GM19238 (cell line): ENCODE data around the gene SLC35G3.
"Not testable (repeated sequence)": the region's sequence is repeated elsewhere in the genome, so short reads cannot be mapped to it uniquely, and the experiment has no call there.

Experiments
- DNase-seq: peaks from one replicate; pipeline ENCODE4 v3.0.0; 2011; ENCODE audit warnings: low spot score; ENCODE audit not compliant: insufficient read length

The SLC35G3 gene

DNA sequence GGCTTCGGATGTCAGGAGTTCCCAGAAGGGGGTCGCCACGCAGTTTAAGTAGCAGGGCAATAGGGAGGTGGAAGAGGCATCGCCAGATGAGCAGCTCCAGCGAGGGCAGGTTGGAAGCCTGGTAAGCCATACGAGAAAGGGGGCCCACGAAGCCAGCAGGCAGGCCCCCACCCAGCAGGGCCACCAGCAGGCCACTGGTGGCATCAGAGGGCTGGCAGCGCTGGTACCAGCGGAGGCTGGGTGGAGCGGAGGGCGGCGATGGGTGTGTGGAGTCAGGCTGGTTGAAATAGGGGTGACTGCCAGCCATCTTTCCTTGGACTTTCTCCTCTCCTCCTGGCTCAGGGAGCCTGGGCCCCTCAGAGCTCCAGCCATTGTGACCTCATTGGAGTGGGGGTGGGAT is at the start of gene SLC35G3:
TSS of gene SLC35G3 (minus strand) at position 393 of the 400 bp plus-strand sequence. CDS start at position 307, 86 bp downstream.
- DNase-seq, result not testable (repeated sequence)

DNA sequence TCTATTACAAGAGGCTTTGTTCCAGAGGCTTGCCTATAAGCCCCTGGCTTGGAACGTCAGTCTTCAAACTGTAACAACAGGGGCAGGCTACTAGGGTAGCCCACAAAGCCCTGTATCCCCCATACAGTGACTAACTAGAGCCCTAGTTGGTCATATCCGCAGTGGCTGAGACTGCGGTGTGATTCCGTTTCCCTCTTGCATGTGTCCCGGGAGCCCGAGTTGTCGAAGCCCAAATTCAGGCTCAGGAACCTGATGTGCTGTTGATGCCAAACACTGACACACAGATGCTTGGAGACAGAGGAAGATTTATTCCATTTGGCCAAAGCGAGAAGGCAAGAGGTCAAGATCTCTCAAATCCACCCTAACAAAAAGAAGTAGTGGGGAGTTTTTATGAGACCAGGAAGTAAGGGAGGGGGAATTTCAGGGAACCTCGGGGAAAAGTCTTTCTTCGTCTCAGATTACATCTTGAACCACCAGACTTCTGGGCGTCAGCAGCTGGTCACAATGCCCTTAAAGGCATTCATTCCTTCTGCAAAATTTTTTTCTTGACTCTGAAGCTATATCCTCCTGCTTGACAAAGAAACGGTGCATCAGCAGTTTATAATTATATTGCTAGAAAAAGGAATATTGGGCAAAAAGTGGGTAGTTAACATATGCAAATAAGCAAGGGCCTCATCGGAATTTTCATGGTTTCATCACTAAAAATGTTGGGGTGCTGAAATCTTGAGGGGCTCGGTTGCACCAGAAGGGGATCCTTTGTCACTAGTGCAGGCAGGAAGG is 49.6 kb upstream of the SLC35G3 start:
- no peak for DNase-seq

DNA sequence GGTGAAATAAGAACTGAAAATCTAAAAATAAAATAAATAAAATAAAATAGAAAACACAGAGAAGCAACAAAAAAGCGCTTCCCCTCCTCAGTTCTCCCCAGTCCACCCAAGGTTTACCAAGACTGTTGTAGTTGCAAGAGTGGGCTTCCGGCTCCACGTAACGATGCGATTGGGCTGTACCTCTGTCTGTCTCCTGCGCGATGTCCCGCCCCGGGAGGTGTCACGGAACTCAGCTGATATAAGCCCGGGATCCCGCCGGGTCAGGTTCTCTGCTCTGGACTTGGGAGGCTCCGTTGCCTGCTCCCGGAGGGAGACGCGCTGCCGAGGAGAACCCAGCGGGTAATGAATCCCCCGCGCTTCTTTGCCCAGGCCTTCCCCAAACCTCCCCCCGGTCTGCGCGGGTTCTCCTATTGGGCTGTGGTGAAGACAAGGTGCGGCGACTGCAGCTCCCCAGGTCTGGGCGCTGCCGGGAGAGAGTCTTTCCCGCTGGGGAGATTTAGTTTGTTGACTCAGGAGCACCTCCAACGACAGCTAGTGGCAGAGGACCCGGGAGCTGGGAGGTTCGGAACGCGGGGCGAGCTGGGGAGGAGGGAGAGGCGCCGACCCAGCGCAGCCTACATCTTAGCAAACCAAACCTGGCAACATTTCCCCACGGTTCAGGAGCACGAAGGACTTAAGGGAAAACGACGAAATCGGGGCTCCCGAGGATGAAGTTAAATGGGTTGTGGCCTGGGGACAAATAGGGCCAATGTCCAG is 48.8 kb upstream of the SLC35G3 start, which contains the start of gene SLFN5:
TSS of gene SLFN5 (plus strand) at position 268 of the 756 bp plus-strand sequence. CDS start 15,619 bp downstream, outside the sequence.
- DNase-seq, result peak; percentile 74

DNA sequence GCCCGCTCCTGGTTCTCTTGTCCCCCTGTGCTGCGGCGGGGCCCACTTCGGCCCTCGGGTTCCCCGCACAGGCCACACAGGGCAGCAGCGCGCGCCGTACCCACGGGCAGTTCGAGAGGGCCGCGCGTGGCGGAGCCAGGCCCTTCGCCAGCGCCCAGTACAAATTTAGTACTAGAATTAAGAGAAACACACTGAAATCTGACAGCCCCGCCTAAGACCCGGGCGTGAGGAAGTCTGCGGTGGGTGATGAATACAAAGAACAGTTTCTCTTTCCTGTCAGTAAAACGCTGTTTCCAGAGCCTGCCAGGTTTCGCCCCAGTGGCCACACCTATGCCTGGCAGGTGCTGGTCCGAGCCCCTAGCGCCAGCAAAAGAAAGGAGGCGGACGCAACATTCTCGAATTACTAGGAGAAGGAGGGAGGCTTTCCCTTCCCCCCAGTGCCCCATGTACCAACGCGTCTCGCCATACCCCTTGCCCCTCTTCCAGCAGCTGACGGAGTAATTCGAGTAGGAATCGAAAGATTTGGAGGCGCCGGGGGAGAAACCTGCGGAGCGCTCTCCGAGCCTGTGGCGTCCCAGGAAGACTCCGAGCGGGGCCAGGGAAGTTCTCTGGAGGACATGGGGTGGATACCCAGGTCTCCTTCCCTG is 48.1 kb upstream of the SLC35G3 start:
- DNase-seq, result peak; percentile 80

DNA sequence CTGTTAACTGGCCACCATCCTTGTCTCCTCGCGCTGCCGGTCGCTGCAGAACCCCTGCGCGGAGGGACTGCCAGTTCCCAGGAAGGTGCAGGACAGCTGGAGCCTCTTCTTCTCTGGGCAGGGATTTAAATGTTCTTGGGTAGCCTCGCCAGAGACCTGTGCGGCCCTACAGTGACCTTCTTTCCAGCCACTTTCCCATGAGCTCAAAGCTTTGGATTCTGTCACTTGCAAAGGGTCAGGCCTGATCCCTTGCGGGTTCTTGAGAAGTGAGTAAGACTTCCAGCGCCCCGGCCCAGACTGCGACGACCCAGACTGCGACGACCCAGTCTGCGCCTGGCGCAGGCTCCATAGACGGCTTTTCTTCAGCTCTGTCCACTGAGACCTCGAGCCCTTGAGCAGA is 47.3 kb upstream of the SLC35G3 start:
- no peak for DNase-seq

DNA sequence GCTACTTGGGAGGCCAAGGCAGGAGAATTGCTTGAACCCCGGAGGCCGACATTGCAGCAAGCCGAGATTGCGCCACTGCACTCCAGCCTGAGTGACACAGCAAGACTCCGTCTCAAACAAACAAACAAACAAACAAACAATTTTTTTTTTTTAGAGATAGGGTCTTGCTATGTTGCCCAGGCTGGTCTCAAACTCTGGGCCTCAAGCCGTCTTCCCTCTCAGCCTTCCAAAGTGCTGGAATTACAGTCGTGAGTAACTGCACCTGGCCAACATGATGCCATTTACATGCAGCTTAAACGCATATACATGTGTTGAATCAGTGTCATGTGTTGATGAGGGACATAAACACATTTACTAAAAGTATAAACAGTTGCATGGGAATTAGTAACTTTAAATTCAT is 46.7 kb upstream of the SLC35G3 start:
- no peak for DNase-seq

DNA sequence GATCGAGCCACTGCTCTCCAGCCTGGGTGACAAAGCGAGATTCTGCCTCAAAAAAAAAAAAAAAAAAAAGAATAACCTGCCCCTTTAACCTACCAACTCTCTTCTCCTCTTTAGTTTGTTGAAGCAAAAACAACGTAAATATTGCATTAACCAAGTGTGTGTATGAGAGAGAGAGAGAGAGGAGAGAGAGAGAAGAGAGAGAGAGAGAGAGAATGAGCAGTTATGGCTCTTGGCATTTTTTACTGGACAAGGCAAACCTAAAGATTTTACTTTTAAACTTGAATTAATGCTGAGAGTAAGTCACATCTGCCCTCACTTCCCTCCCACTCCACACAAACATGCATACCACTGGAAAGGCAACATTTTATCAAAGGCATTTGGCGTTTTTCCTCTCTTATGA is 45.6 kb upstream of the SLC35G3 start:
- no peak for DNase-seq

DNA sequence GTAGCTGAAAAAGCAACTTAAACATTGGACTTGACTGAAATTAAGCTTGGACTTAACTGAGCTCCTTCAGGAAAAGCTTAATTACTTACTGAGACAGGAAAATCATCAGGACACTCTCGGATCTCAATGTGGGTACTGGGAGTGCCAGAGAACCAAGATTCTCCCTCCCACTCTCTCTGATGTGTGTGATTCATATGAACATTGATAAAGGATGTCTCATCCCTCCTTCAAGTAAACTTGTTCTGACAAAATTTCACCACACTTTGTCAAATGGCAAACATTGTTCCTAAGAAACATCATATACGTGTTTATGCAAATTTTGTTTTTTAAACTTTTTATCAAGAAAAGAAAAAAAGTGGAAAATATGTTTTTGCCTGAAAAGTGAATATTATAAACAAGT is 44.6 kb upstream of the SLC35G3 start:
- no peak for DNase-seq

DNA sequence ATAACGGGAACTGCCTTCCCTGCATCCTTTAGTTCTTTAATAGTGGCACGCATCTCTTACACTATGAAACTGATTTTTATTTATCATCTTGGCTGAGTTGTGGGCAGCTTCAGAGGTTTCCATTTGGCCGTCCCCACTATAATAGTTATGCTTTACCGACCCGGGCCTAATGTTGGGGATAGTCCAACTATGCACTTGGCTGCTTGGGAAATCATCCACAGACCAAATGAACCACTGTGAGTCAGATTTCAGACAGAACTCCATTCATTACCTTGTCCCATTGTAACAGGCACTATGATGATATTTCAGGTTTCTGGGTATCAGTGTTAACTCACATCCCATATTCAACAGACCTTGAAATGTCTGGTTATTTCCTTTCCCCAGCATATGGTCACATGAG is 42.6 kb upstream of the SLC35G3 start:
- no peak for DNase-seq

DNA sequence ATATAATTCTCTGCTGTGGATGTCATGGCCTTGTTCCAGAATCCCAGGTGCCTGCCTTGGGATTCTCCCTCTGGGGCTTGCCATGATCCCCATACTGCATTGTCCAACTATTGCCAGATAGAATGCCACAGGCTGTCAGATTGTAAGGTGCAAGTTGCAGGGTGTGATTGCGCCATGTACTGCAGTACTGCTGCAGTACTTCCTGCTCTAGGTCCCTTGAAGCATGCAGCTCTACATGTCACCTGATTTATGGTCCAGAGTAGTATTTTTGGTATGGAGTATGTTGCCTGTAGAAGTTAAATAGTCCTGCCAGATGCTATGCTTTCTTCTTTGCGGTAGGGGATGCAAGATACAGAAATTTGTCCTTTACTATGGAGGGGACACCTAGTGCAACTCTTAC is 41.7 kb upstream of the SLC35G3 start:
- no peak for DNase-seq

DNA sequence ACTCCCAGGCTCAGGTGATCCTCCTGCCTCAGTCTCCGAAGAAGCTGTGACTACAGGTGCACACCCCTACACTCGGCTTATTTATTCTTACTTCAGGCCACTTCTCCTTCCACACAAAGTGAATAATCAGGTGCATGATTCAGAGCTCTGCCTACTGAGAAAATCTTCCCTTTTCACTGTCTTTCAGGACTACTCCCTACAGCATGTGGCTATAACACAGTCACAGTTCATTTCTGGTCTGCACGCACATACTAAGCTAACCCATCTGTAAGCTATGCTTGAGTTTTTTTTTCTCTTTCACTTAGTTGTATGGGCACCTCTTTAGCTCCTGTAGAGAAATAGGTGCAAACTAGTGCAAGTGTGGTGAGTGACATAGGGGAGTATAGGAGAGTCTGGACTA is 41.1 kb upstream of the SLC35G3 start:
- no peak for DNase-seq

DNA sequence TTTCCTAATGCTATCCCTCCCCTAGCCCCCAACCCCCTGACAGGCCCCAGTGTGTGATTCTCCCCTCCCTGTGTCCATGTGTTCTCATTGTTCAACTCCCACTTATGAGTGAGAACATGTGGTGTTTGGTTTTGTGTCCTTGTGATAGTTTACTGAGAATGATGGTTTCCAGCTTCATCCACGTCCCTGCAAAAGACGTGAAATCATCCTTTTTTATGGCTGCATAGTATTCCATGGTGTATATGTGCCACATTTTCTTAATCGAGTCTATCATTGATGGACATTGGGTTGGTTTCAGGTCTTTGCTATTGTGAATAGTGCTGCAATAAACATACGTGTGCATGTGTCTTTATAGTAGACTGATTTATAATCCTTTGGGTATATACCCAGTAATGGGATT is 40.1 kb upstream of the SLC35G3 start:
- DNase-seq, result not testable (repeated sequence)

DNA sequence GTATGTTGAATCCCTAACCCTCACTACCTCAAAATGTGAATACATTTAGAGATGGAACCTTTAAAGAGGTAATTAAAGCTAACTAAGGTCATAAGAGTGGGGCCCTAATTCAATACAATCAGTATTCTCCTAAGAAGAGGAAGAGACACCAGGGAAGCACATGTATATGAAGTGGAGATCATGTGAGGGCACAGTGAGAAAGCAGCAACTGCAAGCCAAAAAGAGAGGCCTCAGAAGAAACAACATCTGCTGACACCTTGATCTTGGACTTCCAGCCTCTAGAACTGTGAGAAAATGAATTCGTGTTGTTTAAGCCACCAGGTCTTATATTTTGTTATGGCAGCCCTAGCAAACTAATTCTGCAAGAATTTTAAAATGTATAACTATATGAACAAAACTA is 35.4 kb upstream of the SLC35G3 start:
- no peak for DNase-seq

DNA sequence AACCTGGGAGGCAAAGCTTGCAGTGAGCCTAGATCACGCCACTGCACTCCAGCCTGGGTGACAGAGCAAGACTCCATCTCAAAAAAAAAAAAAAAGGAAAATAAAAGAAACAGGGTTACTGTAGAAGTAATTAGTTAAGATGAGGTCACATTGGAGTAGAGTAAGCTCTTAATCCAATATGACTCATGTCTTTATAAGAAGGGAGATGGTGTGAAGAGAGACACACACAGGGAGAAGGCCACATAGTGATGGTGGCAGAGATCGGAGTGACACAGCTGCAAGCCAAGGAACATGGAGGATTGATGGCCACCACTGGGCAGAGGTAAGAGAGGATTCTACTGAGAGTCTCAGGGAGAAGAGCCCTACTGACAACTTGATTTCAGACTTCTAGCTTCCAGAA is 33.4 kb upstream of the SLC35G3 start:
- DNase-seq, result no peak

DNA sequence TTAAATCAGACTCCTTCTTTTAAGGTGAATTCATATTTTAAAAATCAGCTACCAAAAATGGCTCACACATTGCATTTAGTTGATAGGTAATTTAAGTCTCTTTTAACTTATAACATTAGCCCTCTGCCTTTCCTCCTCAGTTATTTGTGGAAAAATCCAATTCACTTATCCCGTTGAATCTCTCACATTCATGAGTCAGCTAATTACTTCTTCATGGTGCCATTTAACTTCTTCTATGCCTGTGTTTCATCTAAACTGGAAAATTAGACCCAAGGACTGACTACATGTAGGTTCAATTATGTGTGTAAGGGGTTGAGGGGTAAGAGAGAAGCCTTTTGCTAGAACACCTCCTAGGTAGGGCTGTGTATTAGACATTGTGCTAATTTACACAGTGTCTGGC is 30.2 kb upstream of the SLC35G3 start:
- no peak for DNase-seq

DNA sequence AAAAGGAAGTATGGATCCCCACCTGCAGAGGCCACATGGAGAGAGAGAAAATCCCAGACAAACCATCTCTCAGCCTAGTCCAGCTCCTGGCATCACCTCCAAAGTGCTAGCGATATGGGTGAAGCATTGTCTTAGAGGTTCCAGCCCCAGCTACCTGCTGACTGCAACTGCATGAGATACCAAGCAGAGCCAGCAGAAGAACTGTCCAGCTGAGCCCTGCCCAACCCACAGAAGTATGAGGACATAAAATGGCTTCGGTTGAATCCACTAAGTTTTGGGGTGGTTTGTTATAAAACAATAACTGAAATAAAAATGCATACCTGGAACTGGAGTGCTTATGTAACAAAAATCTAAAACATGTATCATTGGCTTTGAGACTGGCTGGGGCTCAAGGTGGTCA is 28.3 kb upstream of the SLC35G3 start:
- DNase-seq, result no peak

DNA sequence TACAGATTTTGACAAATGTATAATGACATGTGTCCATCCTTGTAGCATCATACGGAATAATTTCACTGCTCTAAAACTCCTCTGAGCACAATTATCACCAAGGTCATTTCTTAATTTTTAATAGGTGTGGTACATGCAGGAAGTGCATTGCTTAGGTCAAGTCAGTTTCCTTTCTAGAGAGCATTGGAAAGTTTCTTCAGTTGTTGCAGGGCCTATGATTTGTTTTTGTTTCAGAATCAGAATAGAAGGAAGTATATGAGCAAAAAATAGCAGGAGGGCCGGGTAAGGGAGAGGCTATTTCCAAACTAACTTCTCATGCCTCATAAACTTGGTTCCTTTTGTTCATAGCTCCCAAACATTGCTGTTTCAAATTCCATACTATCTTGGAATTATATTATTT is 24.7 kb upstream of the SLC35G3 start:
- no peak for DNase-seq

DNA sequence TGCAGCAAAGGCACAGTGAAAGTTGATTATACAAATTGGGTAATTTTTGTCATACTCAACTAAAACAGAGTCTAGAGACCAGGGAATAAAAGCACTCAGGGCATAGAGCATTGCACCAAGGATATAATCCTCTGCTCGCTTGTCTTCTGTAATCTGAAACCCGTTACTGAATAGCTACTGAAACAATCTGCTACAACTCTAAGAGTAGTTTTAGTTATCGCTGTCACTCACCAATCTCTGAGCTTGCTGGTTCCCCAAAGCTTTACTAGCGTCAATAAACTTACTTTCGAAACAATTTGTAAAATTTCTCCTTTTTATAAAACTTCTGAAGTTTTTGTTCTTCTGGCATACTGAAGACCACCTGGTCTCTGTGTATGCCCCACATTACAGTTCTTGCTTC is 22.9 kb upstream of the SLC35G3 start:
- no peak for DNase-seq

DNA sequence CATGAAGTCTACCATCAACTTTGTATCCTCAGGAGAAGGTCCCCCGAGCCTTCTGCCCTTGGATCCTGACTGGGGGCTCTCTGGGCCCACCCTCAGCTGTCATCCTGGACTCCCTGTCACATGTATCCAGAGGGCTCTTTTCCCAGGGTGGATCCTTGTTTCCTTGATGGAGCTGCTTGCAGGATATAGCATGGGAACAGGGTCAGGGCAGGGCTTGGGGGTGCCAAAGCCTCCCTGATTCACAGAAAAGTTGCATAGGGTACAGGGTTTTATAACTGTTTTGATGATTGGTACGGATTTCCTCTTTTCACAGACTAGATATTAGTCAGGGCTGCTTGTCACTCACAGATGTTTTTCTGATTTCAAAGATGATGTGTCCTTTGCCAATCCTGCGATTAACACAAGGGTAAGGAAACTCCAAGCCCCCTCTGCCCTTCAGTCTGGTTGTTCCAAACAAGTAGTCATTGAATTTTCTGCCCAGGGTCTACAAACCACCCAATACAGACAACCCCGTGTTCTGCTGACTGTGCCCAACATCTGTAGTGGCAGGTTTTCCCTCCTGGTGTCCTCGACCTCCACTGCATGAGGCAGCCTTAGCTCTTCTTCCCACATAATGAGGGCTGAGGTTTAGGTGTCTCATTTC is 20.6 kb upstream of the SLC35G3 start:
- DNase-seq, result no peak

DNA sequence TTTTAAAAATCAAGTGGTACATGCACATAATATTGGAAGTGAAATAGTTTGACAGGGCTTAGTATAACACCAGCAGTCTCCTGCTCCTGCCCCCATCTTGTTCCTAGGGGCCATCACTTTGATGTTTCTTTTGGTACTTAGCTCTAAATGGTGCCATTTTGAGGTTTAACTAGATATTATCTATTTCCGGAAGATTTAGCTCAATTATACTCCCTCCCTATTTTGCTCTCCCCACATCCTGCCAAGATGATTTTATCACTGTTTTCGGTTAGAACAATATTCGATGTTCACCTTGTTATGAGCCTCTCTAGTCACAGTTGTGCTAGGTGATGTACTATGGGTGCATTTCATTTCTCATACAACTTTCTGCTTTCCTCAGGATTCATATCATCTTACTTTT is 20.0 kb upstream of the SLC35G3 start:
- no peak for DNase-seq

DNA sequence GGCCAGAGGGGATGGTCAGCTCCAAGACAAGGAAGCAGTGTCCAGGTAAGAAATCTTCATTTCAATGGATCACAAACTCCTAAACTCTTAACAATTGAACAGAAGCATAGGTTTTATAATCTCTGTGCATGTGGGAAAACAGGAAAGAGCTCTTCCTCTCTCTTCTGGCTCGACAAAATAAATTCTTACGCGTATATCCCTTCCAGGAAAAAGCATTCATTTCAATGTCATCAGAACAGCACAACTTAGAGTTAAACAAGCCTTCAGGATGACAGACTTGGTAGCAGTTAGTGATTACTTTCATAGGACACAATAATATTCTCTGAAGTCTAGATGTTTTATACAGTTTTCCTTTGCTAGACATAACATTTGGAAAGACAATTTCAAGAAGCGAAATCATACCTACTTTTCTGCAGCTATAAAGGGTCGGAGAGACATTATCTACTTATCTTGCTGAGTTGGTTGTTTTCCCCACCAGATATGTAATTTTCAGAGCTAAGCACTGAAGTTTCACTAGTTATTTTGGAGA is 19.3 kb upstream of the SLC35G3 start:
- DNase-seq, result no peak

DNA sequence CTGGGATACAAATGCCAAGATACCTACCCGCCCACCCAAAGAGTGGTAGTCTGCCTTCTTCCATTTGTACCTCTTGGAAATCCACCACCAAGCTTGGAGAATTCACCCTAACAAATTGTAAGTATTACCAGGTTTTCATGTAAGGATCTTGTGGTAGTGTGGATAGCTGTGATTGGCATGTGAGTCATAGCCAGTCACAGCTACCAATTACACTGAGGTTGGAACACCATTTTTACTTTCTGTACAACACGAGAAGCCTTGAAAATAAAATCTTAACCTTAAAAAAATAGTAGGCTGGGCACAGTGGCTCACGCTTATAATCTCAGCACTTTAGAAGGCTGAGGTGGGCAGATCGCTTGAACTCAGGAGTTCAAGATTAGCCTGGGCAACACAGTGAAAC is 18.5 kb upstream of the SLC35G3 start:
- DNase-seq, result no peak
